Measurements from ENCODE around the gene LTC4S. TPM values are rescaled to one million over a fixed set of nuclear protein-coding genes. Genes with fewer than 3 reads are reported as not detected.

Gene LTC4S
- total and polyA plus RNA-seq, 9 of the 15 experiments (the other 6 are each of a cell fraction or from before 2014, with no cell fraction given), result 0.17 to 0.77 (median 0.75) TPM; not detected in 6

DNA sequence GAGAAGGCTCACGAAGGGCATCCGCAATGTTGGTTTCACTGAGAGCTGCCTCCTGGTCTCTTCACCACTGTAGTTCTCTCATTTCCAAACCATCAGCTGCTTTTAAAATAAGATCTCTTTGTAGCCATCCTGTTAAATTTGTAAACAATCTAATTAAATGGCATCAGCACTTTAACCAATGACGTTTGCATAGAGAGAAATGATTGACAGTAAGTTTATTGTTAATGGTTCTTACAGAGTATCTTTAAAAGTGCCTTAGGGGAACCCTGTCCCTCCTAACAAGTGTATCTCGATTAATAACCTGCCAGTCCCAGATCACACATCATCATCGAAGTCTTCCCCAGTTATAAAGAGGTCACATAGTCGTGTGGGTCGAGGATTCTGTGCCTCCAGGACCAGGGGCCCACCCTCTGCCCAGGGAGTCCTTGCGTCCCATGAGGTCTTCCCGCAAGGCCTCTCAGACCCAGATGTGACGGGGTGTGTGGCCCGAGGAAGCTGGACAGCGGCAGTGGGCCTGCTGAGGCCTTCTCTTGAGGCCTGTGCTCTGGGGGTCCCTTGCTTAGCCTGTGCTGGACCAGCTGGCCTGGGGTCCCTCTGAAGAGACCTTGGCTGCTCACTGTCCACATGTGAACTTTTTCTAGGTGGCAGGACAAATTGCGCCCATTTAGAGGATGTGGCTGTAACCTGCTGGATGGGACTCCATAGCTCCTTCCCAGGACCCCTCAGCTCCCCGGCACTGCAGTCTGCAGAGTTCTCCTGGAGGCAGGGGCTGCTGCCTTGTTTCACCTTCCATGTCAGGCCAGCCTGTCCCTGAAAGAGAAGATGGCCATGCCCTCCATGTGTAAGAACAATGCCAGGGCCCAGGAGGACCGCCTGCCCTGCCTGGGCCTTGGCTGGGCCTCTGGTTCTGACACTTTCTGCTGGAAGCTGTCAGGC, 43.6 kb downstream of the LTC4S start (continued):
- no peak for TF ChIP-seq ZNF764 (CRISPR knock-in tag; IDR thresholded peaks at IDR 0.05; ENCODE audit: low read depth)
- 0 out of 2 replicates have a peak, but pooled peaks have one; percentile 4 for TF ChIP-seq PML (IDR thresholded peaks at IDR 0.05; ENCODE audit: low read length)
- TF ChIP-seq ZC3H8 (IDR thresholded peaks at IDR 0.05), result no peak
- TF ChIP-seq, protein P1, sequence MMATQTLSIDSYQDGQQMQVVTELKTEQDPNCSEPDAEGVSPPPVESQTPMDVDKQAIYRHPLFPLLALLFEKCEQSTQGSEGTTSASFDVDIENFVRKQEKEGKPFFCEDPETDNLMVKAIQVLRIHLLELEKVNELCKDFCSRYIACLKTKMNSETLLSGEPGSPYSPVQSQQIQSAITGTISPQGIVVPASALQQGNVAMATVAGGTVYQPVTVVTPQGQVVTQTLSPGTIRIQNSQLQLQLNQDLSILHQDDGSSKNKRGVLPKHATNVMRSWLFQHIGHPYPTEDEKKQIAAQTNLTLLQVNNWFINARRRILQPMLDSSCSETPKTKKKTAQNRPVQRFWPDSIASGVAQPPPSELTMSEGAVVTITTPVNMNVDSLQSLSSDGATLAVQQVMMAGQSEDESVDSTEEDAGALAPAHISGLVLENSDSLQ (IDR thresholded peaks at IDR 0.05), result peak; percentile 62; the same call in 1 of the 2 replicates
- TF ChIP-seq, protein P2, sequence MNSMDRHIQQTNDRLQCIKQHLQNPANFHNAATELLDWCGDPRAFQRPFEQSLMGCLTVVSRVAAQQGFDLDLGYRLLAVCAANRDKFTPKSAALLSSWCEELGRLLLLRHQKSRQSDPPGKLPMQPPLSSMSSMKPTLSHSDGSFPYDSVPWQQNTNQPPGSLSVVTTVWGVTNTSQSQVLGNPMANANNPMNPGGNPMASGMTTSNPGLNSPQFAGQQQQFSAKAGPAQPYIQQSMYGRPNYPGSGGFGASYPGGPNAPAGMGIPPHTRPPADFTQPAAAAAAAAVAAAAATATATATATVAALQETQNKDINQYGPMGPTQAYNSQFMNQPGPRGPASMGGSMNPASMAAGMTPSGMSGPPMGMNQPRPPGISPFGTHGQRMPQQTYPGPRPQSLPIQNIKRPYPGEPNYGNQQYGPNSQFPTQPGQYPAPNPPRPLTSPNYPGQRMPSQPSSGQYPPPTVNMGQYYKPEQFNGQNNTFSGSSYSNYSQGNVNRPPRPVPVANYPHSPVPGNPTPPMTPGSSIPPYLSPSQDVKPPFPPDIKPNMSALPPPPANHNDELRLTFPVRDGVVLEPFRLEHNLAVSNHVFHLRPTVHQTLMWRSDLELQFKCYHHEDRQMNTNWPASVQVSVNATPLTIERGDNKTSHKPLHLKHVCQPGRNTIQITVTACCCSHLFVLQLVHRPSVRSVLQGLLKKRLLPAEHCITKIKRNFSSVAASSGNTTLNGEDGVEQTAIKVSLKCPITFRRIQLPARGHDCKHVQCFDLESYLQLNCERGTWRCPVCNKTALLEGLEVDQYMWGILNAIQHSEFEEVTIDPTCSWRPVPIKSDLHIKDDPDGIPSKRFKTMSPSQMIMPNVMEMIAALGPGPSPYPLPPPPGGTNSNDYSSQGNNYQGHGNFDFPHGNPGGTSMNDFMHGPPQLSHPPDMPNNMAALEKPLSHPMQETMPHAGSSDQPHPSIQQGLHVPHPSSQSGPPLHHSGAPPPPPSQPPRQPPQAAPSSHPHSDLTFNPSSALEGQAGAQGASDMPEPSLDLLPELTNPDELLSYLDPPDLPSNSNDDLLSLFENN (IDR thresholded peaks at IDR 0.05; ENCODE audit: low read depth in 2 of 2, low read length in 2 of 2), result no peak
- TF ChIP-seq, protein P3, sequence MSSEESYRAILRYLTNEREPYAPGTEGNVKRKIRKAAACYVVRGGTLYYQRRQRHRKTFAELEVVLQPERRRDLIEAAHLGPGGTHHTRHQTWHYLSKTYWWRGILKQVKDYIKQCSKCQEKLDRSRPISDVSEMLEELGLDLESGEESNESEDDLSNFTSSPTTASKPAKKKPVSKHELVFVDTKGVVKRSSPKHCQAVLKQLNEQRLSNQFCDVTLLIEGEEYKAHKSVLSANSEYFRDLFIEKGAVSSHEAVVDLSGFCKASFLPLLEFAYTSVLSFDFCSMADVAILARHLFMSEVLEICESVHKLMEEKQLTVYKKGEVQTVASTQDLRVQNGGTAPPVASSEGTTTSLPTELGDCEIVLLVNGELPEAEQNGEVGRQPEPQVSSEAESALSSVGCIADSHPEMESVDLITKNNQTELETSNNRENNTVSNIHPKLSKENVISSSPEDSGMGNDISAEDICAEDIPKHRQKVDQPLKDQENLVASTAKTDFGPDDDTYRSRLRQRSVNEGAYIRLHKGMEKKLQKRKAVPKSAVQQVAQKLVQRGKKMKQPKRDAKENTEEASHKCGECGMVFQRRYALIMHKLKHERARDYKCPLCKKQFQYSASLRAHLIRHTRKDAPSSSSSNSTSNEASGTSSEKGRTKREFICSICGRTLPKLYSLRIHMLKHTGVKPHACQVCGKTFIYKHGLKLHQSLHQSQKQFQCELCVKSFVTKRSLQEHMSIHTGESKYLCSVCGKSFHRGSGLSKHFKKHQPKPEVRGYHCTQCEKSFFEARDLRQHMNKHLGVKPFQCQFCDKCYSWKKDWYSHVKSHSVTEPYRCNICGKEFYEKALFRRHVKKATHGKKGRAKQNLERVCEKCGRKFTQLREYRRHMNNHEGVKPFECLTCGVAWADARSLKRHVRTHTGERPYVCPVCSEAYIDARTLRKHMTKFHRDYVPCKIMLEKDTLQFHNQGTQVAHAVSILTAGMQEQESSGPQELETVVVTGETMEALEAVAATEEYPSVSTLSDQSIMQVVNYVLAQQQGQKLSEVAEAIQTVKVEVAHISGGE (CRISPR knock-in tag; IDR thresholded peaks at IDR 0.05), result no peak
- no peak for TF ChIP-seq BCL6 (CRISPR knock-in tag; IDR thresholded peaks at IDR 0.05)
- no peak for TF ChIP-seq ZNF384 (IDR thresholded peaks at IDR 0.05; ENCODE audit: low read depth, low read length)
- no peak for TF ChIP-seq XRCC4 (IDR thresholded peaks at IDR 0.05; ENCODE audit: extremely low read depth, insufficient read depth, insufficient read length)
- TF ChIP-seq, protein P4, sequence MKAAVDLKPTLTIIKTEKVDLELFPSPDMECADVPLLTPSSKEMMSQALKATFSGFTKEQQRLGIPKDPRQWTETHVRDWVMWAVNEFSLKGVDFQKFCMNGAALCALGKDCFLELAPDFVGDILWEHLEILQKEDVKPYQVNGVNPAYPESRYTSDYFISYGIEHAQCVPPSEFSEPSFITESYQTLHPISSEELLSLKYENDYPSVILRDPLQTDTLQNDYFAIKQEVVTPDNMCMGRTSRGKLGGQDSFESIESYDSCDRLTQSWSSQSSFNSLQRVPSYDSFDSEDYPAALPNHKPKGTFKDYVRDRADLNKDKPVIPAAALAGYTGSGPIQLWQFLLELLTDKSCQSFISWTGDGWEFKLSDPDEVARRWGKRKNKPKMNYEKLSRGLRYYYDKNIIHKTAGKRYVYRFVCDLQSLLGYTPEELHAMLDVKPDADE (conservative IDR thresholded peaks at IDR 0.05; ENCODE audit: control insufficient read depth, low read depth, low read length), result no peak
- TF ChIP-seq, protein P5, sequence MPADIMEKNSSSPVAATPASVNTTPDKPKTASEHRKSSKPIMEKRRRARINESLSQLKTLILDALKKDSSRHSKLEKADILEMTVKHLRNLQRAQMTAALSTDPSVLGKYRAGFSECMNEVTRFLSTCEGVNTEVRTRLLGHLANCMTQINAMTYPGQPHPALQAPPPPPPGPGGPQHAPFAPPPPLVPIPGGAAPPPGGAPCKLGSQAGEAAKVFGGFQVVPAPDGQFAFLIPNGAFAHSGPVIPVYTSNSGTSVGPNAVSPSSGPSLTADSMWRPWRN (IDR thresholded peaks at IDR 0.05; ENCODE audit: low read depth), result no peak
- TF ChIP-seq, protein P6, sequence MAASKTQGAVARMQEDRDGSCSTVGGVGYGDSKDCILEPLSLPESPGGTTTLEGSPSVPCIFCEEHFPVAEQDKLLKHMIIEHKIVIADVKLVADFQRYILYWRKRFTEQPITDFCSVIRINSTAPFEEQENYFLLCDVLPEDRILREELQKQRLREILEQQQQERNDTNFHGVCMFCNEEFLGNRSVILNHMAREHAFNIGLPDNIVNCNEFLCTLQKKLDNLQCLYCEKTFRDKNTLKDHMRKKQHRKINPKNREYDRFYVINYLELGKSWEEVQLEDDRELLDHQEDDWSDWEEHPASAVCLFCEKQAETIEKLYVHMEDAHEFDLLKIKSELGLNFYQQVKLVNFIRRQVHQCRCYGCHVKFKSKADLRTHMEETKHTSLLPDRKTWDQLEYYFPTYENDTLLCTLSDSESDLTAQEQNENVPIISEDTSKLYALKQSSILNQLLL (CRISPR knock-in tag; IDR thresholded peaks at IDR 0.05; ENCODE audit: borderline replicate concordance), result no peak
- 0 out of 2 replicates have a peak, but pooled peaks have one; percentile 17 for TF ChIP-seq ZNF316 (IDR thresholded peaks at IDR 0.05)

Data from K562 (cell line).